ENCODE measurements around the gene RASGEF1C.
A peak's percentile ranks its signal among the peaks of the same experiment; 100 is the strongest.
"Not testable (repeated sequence)": the region's sequence is repeated elsewhere in the genome, so short reads cannot be mapped to it uniquely, and the experiment has no call there.

RASGEF1C gene

GRCh38 chr5:180098991-180099732, 109.8 kb downstream of the RASGEF1C start:
- no peak for DNase-seq

- DNase-seq: no peak
Observed at GRCh38 chr5:180098526-180098925, 110.5 kb downstream of the RASGEF1C start.

GRCh38 chr5:180097926-180098325, 111.1 kb downstream of the RASGEF1C start:
- DNase-seq: no peak

GRCh38 chr5:180097163-180097894, 111.7 kb downstream of the RASGEF1C start:
- DNase-seq: no peak

GRCh38 chr5:180096616-180097015, 112.4 kb downstream of the RASGEF1C start:
- no peak for DNase-seq

GRCh38 chr5:180095545-180095944, 113.5 kb downstream of the RASGEF1C start:
- no peak for DNase-seq

GRCh38 chr5:180093651-180094382, 115.2 kb downstream of the RASGEF1C start:
- no peak for DNase-seq

GRCh38 chr5:180093241-180093640, 115.8 kb downstream of the RASGEF1C start:
- no peak for DNase-seq

GRCh38 chr5:180090769-180091546, 118.1 kb downstream of the RASGEF1C start:
- no peak for DNase-seq

GRCh38 chr5:180090098-180090768, 118.8 kb downstream of the RASGEF1C start:
- DNase-seq: peak; percentile 70 to 85

- DNase-seq: not testable (repeated sequence)
Observed at GRCh38 chr5:180089628-180090027, 119.4 kb downstream of the RASGEF1C start.

- DNase-seq: no peak
Observed at GRCh38 chr5:180088561-180088960, 120.5 kb downstream of the RASGEF1C start.

GRCh38 chr5:180086816-180087399, 122.1 kb downstream of the RASGEF1C start:
- no peak for DNase-seq

- DNase-seq: no peak
Observed at GRCh38 chr5:180085837-180086236, 123.2 kb downstream of the RASGEF1C start.

- DNase-seq: no peak
Observed at GRCh38 chr5:180084638-180085561, 124.1 kb downstream of the RASGEF1C start.

GRCh38 chr5:180083529-180084060, 125.4 kb downstream of the RASGEF1C start:
- no peak for DNase-seq

- no peak for DNase-seq
Observed at GRCh38 chr5:180082633-180083420, 126.2 kb downstream of the RASGEF1C start.

- DNase-seq: no peak
Observed at GRCh38 chr5:180081481-180081880, 127.5 kb downstream of the RASGEF1C start.

- DNase-seq: peak; percentile 38 to 48
Observed at GRCh38 chr5:180080486-180081280, 128.3 kb downstream of the RASGEF1C start.

Measured in stimulated activated CD4-positive, alpha-beta T cell treated with anti-CD3 and anti-CD28 coated beads, Interleukin-2, amount 100 ng/mL, for 48 hours (primary cell).